GM23338 (cell line): ENCODE measurements around the gene SPNS3. TPM values are rescaled to one million over a fixed set of nuclear protein-coding genes. Genes with fewer than 3 reads are reported as not detected.

Source experiments
- ATAC-seq: fragments of 200-7000 bp; cut with Tn5 transposase; 3 replicates; pipeline ENCODE4 v1.9.1; 2020
- DNase-seq: peaks from one replicate; pipeline ENCODE4 v3.0.0-alpha.2; 2015; ENCODE audit warnings: low spot score
- H2AFZ ChIP-seq: fragments of 200-600 bp; sonication (generic); 2 replicates; pipeline ENCODE4 v1.8.0; 2016; ENCODE audit warnings: antibody characterized with exemption, mild to moderate bottlenecking, moderate library complexity
- H3F3A ChIP-seq: fragments of 200-600 bp; sonication (generic); replicated peaks from 2 replicates; pipeline ENCODE4 v1.8.0; 2017; ENCODE audit warnings: antibody characterized with exemption, mixed run types, low read depth
- H3K27ac ChIP-seq: fragments of 200-600 bp; sonication (generic); 2 replicates; pipeline ENCODE4 v1.6.1; 2016; ENCODE audit warnings: low read depth
- H3K27me3 ChIP-seq: fragments of 200-600 bp; sonication (generic); 2 replicates; pipeline ENCODE4 v1.8.0; 2016; ENCODE audit warnings: mild to moderate bottlenecking, mixed run types, moderate library complexity; ENCODE audit not compliant: insufficient read depth
- H3K36me3 ChIP-seq: fragments of 200-600 bp; sonication (generic); 2 replicates; pipeline ENCODE4 v1.8.0; 2016; ENCODE audit warnings: mild to moderate bottlenecking; ENCODE audit not compliant: insufficient read depth
- H3K4me1 ChIP-seq: fragments of 200-600 bp; sonication (generic); 2 replicates; pipeline ENCODE4 v1.8.0; 2016; ENCODE audit warnings: mild to moderate bottlenecking, moderate library complexity; ENCODE audit not compliant: insufficient read depth
- H3K4me2 ChIP-seq: fragments of 200-600 bp; sonication (generic); 2 replicates; pipeline ENCODE4 v1.7.1; 2017; ENCODE audit warnings: mixed run types
- H3K4me3 ChIP-seq: fragments of 200-600 bp; sonication (generic); 2 replicates; pipeline ENCODE4 v1.6.1; 2016; ENCODE audit warnings: mixed run types
- H3K79me2 ChIP-seq: fragments of 200-600 bp; sonication (generic); replicated peaks from 2 replicates; pipeline ENCODE4 v1.8.0; 2017; ENCODE audit warnings: mild to moderate bottlenecking; ENCODE audit not compliant: insufficient read depth
- H3K9me2 ChIP-seq: fragments of 200-600 bp; sonication (generic); 2 replicates; pipeline ENCODE4 v1.8.0; 2017; ENCODE audit not compliant: insufficient read depth
- H4K20me1 ChIP-seq: fragments of 200-600 bp; sonication (generic); replicated peaks from 2 replicates; pipeline ENCODE4 v1.8.0; 2017; ENCODE audit warnings: mild to moderate bottlenecking; ENCODE audit not compliant: insufficient read depth
- H3K27ac Mint-ChIP-seq: 2 replicates; pipeline ENCODE4 v1.8.0; 2020; ENCODE audit warnings: inconsistent platforms, mild to moderate bottlenecking, moderate library complexity, mixed read lengths
- H3K27me3 Mint-ChIP-seq: 3 replicates; pipeline ENCODE4 v1.8.0; 2022; ENCODE audit warnings: low read depth, mild to moderate bottlenecking, moderate library complexity, mixed read lengths, inconsistent platforms; ENCODE audit not compliant: insufficient read depth, poor library complexity
- H3K36me3 Mint-ChIP-seq: 3 replicates; pipeline ENCODE4 v1.8.0; 2021; ENCODE audit warnings: low read depth, mild to moderate bottlenecking, inconsistent platforms, moderate library complexity, mixed read lengths
- H3K4me1 Mint-ChIP-seq: 3 replicates; pipeline ENCODE4 v1.8.0; 2020; ENCODE audit warnings: mild to moderate bottlenecking, inconsistent platforms, mixed read lengths
- H3K4me3 Mint-ChIP-seq: 3 replicates; pipeline ENCODE4 v1.8.0; 2021; ENCODE audit warnings: moderate library complexity, mild to moderate bottlenecking, inconsistent platforms, mixed read lengths
- H3K9me3 Mint-ChIP-seq: 3 replicates; pipeline ENCODE4 v1.8.0; 2020; ENCODE audit warnings: moderate library complexity, mild to moderate bottlenecking, inconsistent platforms, mixed read lengths
- EZH2 ChIP-seq: fragments of 200-600 bp; sonication (generic); IDR thresholded peaks from one replicate; pipeline ENCODE4 v1.8.0; 2017; ENCODE audit warnings: antibody characterized with exemption, mild to moderate bottlenecking, low read depth; ENCODE audit not compliant: unreplicated experiment
- EZH2phosphoT487 ChIP-seq: fragments of 200-600 bp; sonication (generic); IDR thresholded peaks from one replicate; pipeline ENCODE4 v1.8.1; 2018; ENCODE audit warnings: antibody characterized with exemption; ENCODE audit not compliant: unreplicated experiment
- JUNB ChIP-seq: IDR thresholded peaks from one replicate; pipeline ENCODE4 v1.6.1; 2016; ENCODE audit warnings: antibody characterized with exemption; ENCODE audit not compliant: unreplicated experiment
- NANOG ChIP-seq: IDR thresholded peaks from 2 replicates; pipeline ENCODE4 v1.6.1; 2016; ENCODE audit warnings: antibody characterized with exemption, borderline replicate concordance
- ZNF114 ChIP-seq: fragments of 250-450 bp; sonication (Bioruptor Pico); IDR thresholded peaks from 2 replicates; pipeline ENCODE4 v1.5.0; 2020; ENCODE audit warnings: mild to moderate bottlenecking, moderate library complexity
- ZNF331 ChIP-seq: fragments of 250-450 bp; sonication (Bioruptor Pico); IDR thresholded peaks from 2 replicates; pipeline ENCODE4 v1.5.0; 2020; ENCODE audit warnings: low read depth, mild to moderate bottlenecking, moderate library complexity
- polyA plus RNA-seq: library from polyadenylated mRNA; unstranded; fragments of >200 nt; fragmentation: Nextera tagmentation; extraction: Ambion mirVana; gene quantifications from 2 replicates; pipeline ENCODE4 v1.2.1, GENCODE V29; 2016
- total RNA-seq: library from RNA; depleted of rRNA; stranded (reverse); fragments of >200 nt; shearing (Covaris generic); gene quantifications from 2 replicates; pipeline ENCODE4 v1.2.3, GENCODE V29; 2014
- TF ChIP-seq, protein P1 (sequence below): IDR thresholded peaks from 2 replicates; pipeline ENCODE4 v1.6.1; 2016; ENCODE audit warnings: antibody characterized with exemption
- TF ChIP-seq, protein P2 (sequence below): fragments of 250-450 bp; sonication (Bioruptor Pico); IDR thresholded peaks from 2 replicates; pipeline ENCODE4 v1.5.0; 2020; ENCODE audit warnings: mild to moderate bottlenecking, moderate library complexity

SPNS3 gene
- total and polyA plus RNA-seq, 2 experiments from 2014 or later: not detected

GRCh38 chr17:4442582-4442981, 8.8 kb downstream of the SPNS3 start:
- H3K4me1 ChIP-seq: no peaks in the 10 kb centered on the region

GRCh38 chr17:4443476-4443875, 9.7 kb downstream of the SPNS3 start:
- no peaks in the 10 kb centered on the region for H3K9me2 ChIP-seq
- Mint-ChIP-seq H3K27ac (no peak overlapping the region), H3K27me3 (peaks cover 10% of the 10 kb centered on the region), H3K36me3 (no peaks in the 10 kb centered on the region), H3K4me1 (no peaks in the 10 kb centered on the region; the same call in 2 of the 3 replicates), H3K9me3 (no peaks in the 10 kb centered on the region), H3K4me3 (no peak overlapping the region)
- no peaks in the 10 kb centered on the region for H3F3A ChIP-seq
- no peaks in the 10 kb centered on the region for H3K4me1 ChIP-seq
- no peak overlapping the region for H2AFZ ChIP-seq
- H3K4me3 ChIP-seq: no peak overlapping the region
- ATAC-seq: no peak
- no peaks in the 10 kb centered on the region for H4K20me1 ChIP-seq
- no peaks in the 10 kb centered on the region for H3K36me3 ChIP-seq
- DNase-seq: no peak
- no peak overlapping the region for H3K27ac ChIP-seq
- H3K4me2 ChIP-seq: no peak overlapping the region
- TF ChIP-seq JUNB: no peak
- no peaks in the 10 kb centered on the region for H3K79me2 ChIP-seq
- no peaks in the 10 kb centered on the region for H3K27me3 ChIP-seq

More at GRCh38 chr17:4442582-4442981, 8.8 kb downstream of the SPNS3 start:
- no peak for TF ChIP-seq EZH2phosphoT487
- no peak for TF ChIP-seq JUNB
- TF ChIP-seq ZNF114 (CRISPR knock-in tag): no peak
- H3K4me3 ChIP-seq: no peak overlapping the region
- no peaks in the 10 kb centered on the region for H3K79me2 ChIP-seq
- H3K9me2 ChIP-seq: no peaks in the 10 kb centered on the region
- H2AFZ ChIP-seq: no peak overlapping the region
- no peaks in the 10 kb centered on the region for H4K20me1 ChIP-seq
- no peaks in the 10 kb centered on the region for H3K27me3 ChIP-seq
- Mint-ChIP-seq H3K4me1 (no peaks in the 10 kb centered on the region; the same call in 2 of the 3 replicates), H3K4me3 (no peak overlapping the region), H3K27ac (no peak overlapping the region), H3K9me3 (no peaks in the 10 kb centered on the region), H3K36me3 (no peaks in the 10 kb centered on the region), H3K27me3 (peaks cover 8% of the 10 kb centered on the region)
- no peak for ATAC-seq
- no peak overlapping the region for H3K27ac ChIP-seq
- no peak overlapping the region for H3K4me2 ChIP-seq
- H3K36me3 ChIP-seq: no peaks in the 10 kb centered on the region
- H3F3A ChIP-seq: no peaks in the 10 kb centered on the region
- no peak for DNase-seq

DNA sequence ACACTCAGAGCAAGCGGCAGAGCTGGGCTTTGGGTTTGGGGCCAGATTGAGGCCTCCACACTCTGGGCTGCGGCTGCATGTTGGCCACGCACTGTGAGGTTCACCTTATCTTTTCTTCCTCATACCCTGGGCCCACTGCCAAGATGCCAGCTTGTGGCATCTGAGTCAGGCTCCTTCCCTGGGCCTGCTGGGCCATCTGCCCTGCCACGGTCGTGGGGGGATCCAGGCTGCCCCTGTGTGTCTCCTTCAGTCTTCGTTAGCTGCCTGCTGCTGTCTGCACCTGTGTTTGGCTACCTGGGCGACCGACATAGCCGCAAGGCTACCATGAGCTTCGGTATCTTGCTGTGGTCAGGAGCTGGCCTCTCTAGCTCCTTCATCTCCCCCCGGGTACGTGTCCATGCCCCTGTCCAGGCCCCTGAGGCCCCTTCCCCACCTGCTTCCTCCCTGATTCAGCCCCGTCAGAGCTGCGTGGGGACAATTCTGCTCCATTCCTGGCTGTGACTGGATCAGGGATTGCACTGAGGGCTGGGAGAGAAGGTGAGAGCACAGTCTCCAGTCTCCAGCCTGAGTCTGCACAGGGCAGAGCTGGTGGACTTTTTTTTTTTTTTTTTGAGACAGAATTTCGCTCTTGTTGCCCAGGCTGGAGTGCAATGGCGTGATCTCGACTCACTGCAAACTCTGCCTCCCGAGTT, 11.2 kb downstream of the SPNS3 start:
- Histone ChIP-seq H3F3A (no peaks in the 10 kb centered on the region), H3K36me3 (no peaks in the 10 kb centered on the region), H3K27me3 (no peaks in the 10 kb centered on the region), H3K4me3 (no peak overlapping the region), H3K79me2 (no peaks in the 10 kb centered on the region), H3K9me2 (no peaks in the 10 kb centered on the region), H2AFZ (no peak overlapping the region), H4K20me1 (no peaks in the 10 kb centered on the region), H3K4me1 (no peaks in the 10 kb centered on the region), H3K4me2 (no peak overlapping the region), H3K27ac (no peak overlapping the region)
- ATAC-seq: no peak
- DNase-seq: no peak
- H3K4me3 Mint-ChIP-seq: no peak overlapping the region
- H3K27me3 Mint-ChIP-seq: peaks cover 15% of the 10 kb centered on the region
- no peaks in the 10 kb centered on the region for H3K9me3 Mint-ChIP-seq
- H3K27ac Mint-ChIP-seq: no peak overlapping the region
- no peaks in the 10 kb centered on the region for H3K36me3 Mint-ChIP-seq
- H3K4me1 Mint-ChIP-seq: no peaks in the 10 kb centered on the region; the same call in 2 of the 3 replicates
- TF ChIP-seq ZNF331 (CRISPR knock-in tag): no peak
- TF ChIP-seq, protein P1, sequence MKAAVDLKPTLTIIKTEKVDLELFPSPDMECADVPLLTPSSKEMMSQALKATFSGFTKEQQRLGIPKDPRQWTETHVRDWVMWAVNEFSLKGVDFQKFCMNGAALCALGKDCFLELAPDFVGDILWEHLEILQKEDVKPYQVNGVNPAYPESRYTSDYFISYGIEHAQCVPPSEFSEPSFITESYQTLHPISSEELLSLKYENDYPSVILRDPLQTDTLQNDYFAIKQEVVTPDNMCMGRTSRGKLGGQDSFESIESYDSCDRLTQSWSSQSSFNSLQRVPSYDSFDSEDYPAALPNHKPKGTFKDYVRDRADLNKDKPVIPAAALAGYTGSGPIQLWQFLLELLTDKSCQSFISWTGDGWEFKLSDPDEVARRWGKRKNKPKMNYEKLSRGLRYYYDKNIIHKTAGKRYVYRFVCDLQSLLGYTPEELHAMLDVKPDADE: no peak
- TF ChIP-seq NANOG: no peak
- TF ChIP-seq, protein P2, sequence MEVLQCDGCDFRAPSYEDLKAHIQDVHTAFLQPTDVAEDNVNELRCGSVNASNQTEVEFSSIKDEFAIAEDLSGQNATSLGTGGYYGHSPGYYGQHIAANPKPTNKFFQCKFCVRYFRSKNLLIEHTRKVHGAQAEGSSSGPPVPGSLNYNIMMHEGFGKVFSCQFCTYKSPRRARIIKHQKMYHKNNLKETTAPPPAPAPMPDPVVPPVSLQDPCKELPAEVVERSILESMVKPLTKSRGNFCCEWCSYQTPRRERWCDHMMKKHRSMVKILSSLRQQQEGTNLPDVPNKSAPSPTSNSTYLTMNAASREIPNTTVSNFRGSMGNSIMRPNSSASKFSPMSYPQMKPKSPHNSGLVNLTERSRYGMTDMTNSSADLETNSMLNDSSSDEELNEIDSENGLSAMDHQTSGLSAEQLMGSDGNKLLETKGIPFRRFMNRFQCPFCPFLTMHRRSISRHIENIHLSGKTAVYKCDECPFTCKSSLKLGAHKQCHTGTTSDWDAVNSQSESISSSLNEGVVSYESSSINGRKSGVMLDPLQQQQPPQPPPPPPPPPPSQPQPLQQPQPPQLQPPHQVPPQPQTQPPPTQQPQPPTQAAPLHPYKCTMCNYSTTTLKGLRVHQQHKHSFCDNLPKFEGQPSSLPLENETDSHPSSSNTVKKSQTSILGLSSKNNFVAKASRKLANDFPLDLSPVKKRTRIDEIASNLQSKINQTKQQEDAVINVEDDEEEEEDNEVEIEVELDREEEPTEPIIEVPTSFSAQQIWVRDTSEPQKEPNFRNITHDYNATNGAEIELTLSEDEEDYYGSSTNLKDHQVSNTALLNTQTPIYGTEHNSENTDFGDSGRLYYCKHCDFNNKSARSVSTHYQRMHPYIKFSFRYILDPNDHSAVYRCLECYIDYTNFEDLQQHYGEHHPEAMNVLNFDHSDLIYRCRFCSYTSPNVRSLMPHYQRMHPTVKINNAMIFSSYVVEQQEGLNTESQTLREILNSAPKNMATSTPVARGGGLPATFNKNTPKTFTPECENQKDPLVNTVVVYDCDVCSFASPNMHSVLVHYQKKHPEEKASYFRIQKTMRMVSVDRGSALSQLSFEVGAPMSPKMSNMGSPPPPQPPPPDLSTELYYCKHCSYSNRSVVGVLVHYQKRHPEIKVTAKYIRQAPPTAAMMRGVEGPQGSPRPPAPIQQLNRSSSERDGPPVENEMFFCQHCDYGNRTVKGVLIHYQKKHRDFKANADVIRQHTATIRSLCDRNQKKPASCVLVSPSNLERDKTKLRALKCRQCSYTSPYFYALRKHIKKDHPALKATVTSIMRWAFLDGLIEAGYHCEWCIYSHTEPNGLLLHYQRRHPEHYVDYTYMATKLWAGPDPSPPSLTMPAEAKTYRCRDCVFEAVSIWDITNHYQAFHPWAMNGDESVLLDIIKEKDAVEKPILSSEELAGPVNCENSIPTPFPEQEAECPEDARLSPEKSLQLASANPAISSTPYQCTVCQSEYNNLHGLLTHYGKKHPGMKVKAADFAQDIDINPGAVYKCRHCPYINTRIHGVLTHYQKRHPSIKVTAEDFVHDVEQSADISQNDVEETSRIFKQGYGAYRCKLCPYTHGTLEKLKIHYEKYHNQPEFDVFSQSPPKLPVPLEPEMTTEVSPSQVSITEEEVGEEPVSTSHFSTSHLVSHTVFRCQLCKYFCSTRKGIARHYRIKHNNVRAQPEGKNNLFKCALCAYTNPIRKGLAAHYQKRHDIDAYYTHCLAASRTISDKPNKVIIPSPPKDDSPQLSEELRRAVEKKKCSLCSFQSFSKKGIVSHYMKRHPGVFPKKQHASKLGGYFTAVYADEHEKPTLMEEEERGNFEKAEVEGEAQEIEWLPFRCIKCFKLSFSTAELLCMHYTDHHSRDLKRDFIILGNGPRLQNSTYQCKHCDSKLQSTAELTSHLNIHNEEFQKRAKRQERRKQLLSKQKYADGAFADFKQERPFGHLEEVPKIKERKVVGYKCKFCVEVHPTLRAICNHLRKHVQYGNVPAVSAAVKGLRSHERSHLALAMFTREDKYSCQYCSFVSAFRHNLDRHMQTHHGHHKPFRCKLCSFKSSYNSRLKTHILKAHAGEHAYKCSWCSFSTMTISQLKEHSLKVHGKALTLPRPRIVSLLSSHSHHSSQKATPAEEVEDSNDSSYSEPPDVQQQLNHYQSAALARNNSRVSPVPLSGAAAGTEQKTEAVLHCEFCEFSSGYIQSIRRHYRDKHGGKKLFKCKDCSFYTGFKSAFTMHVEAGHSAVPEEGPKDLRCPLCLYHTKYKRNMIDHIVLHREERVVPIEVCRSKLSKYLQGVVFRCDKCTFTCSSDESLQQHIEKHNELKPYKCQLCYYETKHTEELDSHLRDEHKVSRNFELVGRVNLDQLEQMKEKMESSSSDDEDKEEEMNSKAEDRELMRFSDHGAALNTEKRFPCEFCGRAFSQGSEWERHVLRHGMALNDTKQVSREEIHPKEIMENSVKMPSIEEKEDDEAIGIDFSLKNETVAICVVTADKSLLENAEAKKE (CRISPR knock-in tag): no peak
- no peak for TF ChIP-seq EZH2
- no peak for TF ChIP-seq EZH2phosphoT487
